ENCODE data around the gene CDKAL1.
"Not testable (repeated sequence)": the region's sequence is repeated elsewhere in the genome, so short reads cannot be mapped to it uniquely, and the experiment has no call there.

The CDKAL1 gene

GRCh38 chr6:21219241-21219640 lies 685.0 kb downstream of the CDKAL1 start:
- no peak for DNase-seq (ENCODE audit: low spot score)

- no peak for DNase-seq (ENCODE audit: low spot score)
These were observed 685.6 kb downstream of the CDKAL1 start for GRCh38 chr6:21219856-21220255.

- no peak for DNase-seq (ENCODE audit: low spot score)
These were observed 686.2 kb downstream of the CDKAL1 start for GRCh38 chr6:21220271-21220987.

GRCh38 chr6:21222656-21223055 lies 688.4 kb downstream of the CDKAL1 start:
- no peak for DNase-seq (ENCODE audit: low spot score)

GRCh38 chr6:21225912-21226311 lies 691.7 kb downstream of the CDKAL1 start:
- no peak for DNase-seq (ENCODE audit: low spot score)

- DNase-seq (ENCODE audit: low spot score), result no peak
These were observed 693.2 kb downstream of the CDKAL1 start for GRCh38 chr6:21227486-21227885.

- no peak for DNase-seq (ENCODE audit: low spot score)
These were observed 694.2 kb downstream of the CDKAL1 start for GRCh38 chr6:21228411-21228810.

- no peak for DNase-seq (ENCODE audit: low spot score)
These were observed 694.7 kb downstream of the CDKAL1 start for GRCh38 chr6:21228876-21229460.

GRCh38 chr6:21230536-21230935 lies 696.3 kb downstream of the CDKAL1 start:
- no peak for DNase-seq (ENCODE audit: low spot score)

GRCh38 chr6:21235162-21235561 lies 700.9 kb downstream of the CDKAL1 start:
- no peak for DNase-seq (ENCODE audit: low spot score)

- DNase-seq (ENCODE audit: low spot score), result no peak
These were observed 704.0 kb downstream of the CDKAL1 start for GRCh38 chr6:21238208-21238607.

GRCh38 chr6:21240709-21241108 lies 706.5 kb downstream of the CDKAL1 start:
- no peak for DNase-seq (ENCODE audit: low spot score)

- no peak for DNase-seq (ENCODE audit: low spot score)
These were observed 707.2 kb downstream of the CDKAL1 start for GRCh38 chr6:21241231-21242130.

GRCh38 chr6:21244897-21245470 lies 710.7 kb downstream of the CDKAL1 start:
- no peak for DNase-seq (ENCODE audit: low spot score)

- no peak for DNase-seq (ENCODE audit: low spot score)
These were observed 711.2 kb downstream of the CDKAL1 start for GRCh38 chr6:21245488-21245887.

- DNase-seq (ENCODE audit: low spot score), result no peak
These were observed 711.8 kb downstream of the CDKAL1 start for GRCh38 chr6:21246075-21246474.

GRCh38 chr6:21254460-21254859 lies 720.2 kb downstream of the CDKAL1 start:
- not testable (repeated sequence) for DNase-seq (ENCODE audit: low spot score)

- no peak for DNase-seq (ENCODE audit: low spot score)
These were observed 721.9 kb downstream of the CDKAL1 start for GRCh38 chr6:21256197-21256596.

- no peak for DNase-seq (ENCODE audit: low spot score)
These were observed 722.9 kb downstream of the CDKAL1 start for GRCh38 chr6:21257125-21257524.

- no peak for DNase-seq (ENCODE audit: low spot score)
These were observed 724.4 kb downstream of the CDKAL1 start for GRCh38 chr6:21258665-21259064.

GRCh38 chr6:21259660-21260059 lies 725.4 kb downstream of the CDKAL1 start:
- no peak for DNase-seq (ENCODE audit: low spot score)

GRCh38 chr6:21262504-21262903 lies 728.2 kb downstream of the CDKAL1 start:
- no peak for DNase-seq (ENCODE audit: low spot score)

Data from hematopoietic multipotent progenitor cell treated with erythropoietin and hydrocortisone succinate and interleukin-3 and kit ligand, for 17 days (in vitro differentiated cells).